Body of pancreas (tissue), 4 donors: ENCODE measurements around the gene SPATA18. TPM values are rescaled to one million over a fixed set of nuclear protein-coding genes. Genes with fewer than 3 reads are reported as not detected.

Source experiments
- ATAC-seq: fragments of 150-250 bp; one replicate; pipeline ENCODE4 v1.9.1; 2016
- DNase-seq, 4 donors: peaks; one replicate each; pipeline ENCODE4 v3.0.0-alpha.2; 2019
- H3K27ac ChIP-seq, 4 donors: fragments of 200-600 bp; sonication (generic); 1 replicate in 3 of 4; 2 replicates in 1 of 4; pipeline versions ENCODE4 v1.5.1 to v1.6.1; 2016 to 2019; ENCODE audit warnings: mild to moderate bottlenecking in 1 of 4, mixed read lengths in 1 of 4, moderate library complexity in 1 of 4
- H3K27me3 ChIP-seq, 2 donors: fragments of 200-600 bp; sonication (generic); one replicate each; pipeline ENCODE4 v1.6.0; 2016; ENCODE audit warnings: mild to moderate bottlenecking in 1 of 2
- H3K36me3 ChIP-seq, 2 donors: fragments of 200-600 bp; sonication (generic); replicated peaks in 1 of 2; 2 replicates each; pipeline ENCODE4 v1.5.1; 2016; ENCODE audit warnings: low read depth in 2 of 2; ENCODE audit not compliant: insufficient read depth in 1 of 2
- H3K4me1 ChIP-seq: fragments of 200-600 bp; sonication (generic); one replicate; pipeline ENCODE4 v1.6.0; 2016
- H3K4me3 ChIP-seq, 2 donors: fragments of 200-600 bp; sonication (generic); 1 replicate in 1 of 2; 2 replicates in 1 of 2; pipeline ENCODE4 v1.5.1; 2016 to 2019
- H3K9me3 ChIP-seq, 3 donors: fragments of 200-600 bp; sonication (generic); 1 replicate in 2 of 3; 2 replicates in 1 of 3; pipeline ENCODE4 v1.5.1; 2016
- POLR2A ChIP-seq, 3 donors: fragments of 450-650 bp; IDR thresholded peaks; one replicate each; pipeline ENCODE4 v1.6.1; 2016; ENCODE audit warnings: antibody characterized with exemption in 3 of 3, mild to moderate bottlenecking in 2 of 3
- WGBS, 2 donors: methylation state at CpG; one replicate each; pipeline ENCODE4 v1.1.5; 2017; 5-methylcytosine and 5-hydroxymethylcytosine counted together
- intact Hi-C: fragments of 100-400 bp; cut with DNase I; formaldehyde crosslinking; loops from one replicate; pipeline ENCODE4 v1.15.1; 2023
- total RNA-seq, 2 donors: library from RNA; depleted of rRNA; stranded (reverse); fragments of >200 nt; gene quantifications; one replicate each; pipeline ENCODE4 v1.1.0, GENCODE V29; 2016
- TF ChIP-seq, protein P1 (sequence below), 7 experiments: fragments of 450-650 bp in 4 of 7; fragments of 200-600 bp in 3 of 7; sonication (generic) in 3 of 7; IDR thresholded peaks; one replicate each; pipeline ENCODE4 v1.5.1; 2016 to 2019; ENCODE audit warnings: antibody characterized with exemption in 7 of 7

SPATA18 gene
- total RNA-seq, 2 donors from 2014 or later: 4.0 to 8.0 TPM

DNA sequence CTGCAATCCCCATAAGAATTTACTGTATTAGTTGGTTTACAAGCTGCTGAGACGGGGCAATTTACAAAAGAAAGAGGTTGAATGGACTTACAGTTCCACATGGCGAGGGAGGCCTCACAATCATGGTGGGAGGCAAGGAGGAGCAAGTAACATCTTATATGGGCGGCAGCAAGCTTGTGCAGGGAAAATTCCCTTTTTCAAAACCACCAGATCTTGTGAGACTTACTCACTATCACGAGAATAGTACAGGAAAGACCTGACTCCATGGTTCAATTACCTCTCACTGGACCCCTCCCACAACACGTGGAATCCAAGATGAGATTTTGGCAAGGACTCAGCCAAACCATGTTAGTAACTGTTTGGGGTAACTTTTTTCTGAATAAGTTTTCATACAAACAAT lies 1.8 kb upstream of the SPATA18 start:
- no peak for ATAC-seq
- intact Hi-C loops: no loop called here
- 79 to 81% methylated on average over 5 of the region's 5 CpGs for WGBS, 2 donors

DNA sequence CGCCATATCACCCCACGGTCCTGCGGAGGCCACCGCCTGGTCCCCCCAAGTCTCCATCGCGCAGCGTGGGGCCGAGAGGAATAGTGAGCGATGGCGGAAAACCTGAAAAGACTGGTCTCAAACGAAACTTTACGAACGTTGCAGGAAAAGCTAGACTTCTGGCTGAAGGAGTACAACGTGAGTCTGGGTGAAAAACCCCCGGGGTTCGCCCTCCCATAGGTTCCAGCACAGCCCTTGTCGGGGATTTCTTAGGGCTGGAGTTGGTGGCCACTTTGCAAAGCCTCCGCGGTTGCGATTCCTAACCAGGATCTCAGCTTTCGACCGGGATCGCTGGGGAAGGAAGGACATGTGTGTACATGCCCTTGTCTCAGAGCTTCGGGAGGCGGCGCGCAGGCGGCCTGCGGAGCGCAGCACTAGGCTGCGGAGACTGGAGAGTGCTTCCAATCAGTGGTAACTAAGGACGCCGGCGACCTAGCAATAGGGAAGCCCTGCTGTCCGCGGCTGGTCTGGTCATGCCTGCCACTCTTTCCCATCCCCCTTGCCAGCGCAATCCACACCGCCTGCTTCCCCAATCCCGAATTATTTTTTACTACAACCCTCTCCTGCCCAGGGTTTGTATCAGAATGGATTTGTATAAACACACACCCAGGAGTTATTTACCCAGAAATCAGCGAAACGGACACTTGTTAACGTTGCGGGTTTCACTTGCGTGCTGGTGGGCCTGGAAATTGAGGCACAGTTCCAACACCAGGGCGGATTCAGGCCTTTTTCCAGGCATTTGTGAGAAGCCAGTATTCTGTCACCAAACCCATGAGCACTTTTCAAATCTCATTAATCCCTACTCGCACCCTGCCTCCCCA lies 741 bp downstream of the SPATA18 start:
- WGBS, 2 donors: 6 to 22% methylated on average over 14 to 46 of the region's 46 CpGs

More for the DNA sequence above, 1.8 kb upstream of the SPATA18 start:
- no peak overlapping the region for H3K4me3 ChIP-seq
- H3K9me3 ChIP-seq: no peaks in the 10 kb centered on the region
- H3K36me3 ChIP-seq: no peaks in the 10 kb centered on the region
- no peaks in the 10 kb centered on the region for H3K27me3 ChIP-seq
- H3K27ac ChIP-seq: no peak overlapping the region
- peaks cover 9% of the 10 kb centered on the region for H3K4me1 ChIP-seq
- no peak for DNase-seq
- no peak for TF ChIP-seq POLR2A (IDR thresholded peaks at IDR 0.05)
- TF ChIP-seq, protein P1, sequence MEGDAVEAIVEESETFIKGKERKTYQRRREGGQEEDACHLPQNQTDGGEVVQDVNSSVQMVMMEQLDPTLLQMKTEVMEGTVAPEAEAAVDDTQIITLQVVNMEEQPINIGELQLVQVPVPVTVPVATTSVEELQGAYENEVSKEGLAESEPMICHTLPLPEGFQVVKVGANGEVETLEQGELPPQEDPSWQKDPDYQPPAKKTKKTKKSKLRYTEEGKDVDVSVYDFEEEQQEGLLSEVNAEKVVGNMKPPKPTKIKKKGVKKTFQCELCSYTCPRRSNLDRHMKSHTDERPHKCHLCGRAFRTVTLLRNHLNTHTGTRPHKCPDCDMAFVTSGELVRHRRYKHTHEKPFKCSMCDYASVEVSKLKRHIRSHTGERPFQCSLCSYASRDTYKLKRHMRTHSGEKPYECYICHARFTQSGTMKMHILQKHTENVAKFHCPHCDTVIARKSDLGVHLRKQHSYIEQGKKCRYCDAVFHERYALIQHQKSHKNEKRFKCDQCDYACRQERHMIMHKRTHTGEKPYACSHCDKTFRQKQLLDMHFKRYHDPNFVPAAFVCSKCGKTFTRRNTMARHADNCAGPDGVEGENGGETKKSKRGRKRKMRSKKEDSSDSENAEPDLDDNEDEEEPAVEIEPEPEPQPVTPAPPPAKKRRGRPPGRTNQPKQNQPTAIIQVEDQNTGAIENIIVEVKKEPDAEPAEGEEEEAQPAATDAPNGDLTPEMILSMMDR (IDR thresholded peaks at IDR 0.05): no peak

DNA sequence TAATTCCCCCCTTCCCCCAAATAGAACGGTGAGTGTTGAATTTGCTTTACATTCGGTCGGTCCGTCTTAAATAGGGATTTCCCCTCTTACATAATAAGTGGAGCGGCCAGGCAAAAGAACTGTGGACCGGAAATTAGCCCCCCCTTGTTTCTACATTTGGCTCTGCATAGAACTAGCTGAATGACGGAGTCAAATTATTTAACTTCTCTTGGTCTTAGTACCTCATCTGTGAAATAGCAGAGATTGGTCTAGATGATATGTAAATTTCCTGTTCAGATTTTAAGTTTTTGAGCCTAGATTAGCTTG lies 1.3 kb downstream of the SPATA18 start:
- DNase-seq (peak in 1 of 4 donors; percentile 6), ATAC-seq (no peak)
- TF ChIP-seq POLR2A (IDR thresholded peaks at IDR 0.05): no peak
- TF ChIP-seq, protein P1 (IDR thresholded peaks at IDR 0.05): no peak
- intact Hi-C loops: no loop called here
- Histone ChIP-seq H3K4me3 (no peak overlapping the region), H3K4me1 (peaks cover 9% of the 10 kb centered on the region), H3K27ac (no peak overlapping the region), H3K36me3 (no peaks in the 10 kb centered on the region), H3K27me3 (no peaks in the 10 kb centered on the region), H3K9me3 (no peaks in the 10 kb centered on the region)
- WGBS, 2 donors: 30 to 35% methylated on average over 7 of the region's 7 CpGs

More for the DNA sequence above, 741 bp downstream of the SPATA18 start:
- ATAC-seq (peak; percentile 81), DNase-seq (peak; percentile 50 to 73 (median 69))
- Histone ChIP-seq H3K4me1 (peaks cover 9% of the 10 kb centered on the region), H3K4me3 (peak overlapping the region; percentile 24 to 39), H3K36me3 (no peaks in the 10 kb centered on the region), H3K27ac (peak overlapping the region; percentile 22 to 64 (median 42)), H3K9me3 (no peaks in the 10 kb centered on the region), H3K27me3 (no peaks in the 10 kb centered on the region)
- TF ChIP-seq, protein P1 (IDR thresholded peaks at IDR 0.05): no peak
- TF ChIP-seq POLR2A (IDR thresholded peaks at IDR 0.05): peak in 1 of 3 donors; percentile 18
- intact Hi-C loops: no loop called here

DNA sequence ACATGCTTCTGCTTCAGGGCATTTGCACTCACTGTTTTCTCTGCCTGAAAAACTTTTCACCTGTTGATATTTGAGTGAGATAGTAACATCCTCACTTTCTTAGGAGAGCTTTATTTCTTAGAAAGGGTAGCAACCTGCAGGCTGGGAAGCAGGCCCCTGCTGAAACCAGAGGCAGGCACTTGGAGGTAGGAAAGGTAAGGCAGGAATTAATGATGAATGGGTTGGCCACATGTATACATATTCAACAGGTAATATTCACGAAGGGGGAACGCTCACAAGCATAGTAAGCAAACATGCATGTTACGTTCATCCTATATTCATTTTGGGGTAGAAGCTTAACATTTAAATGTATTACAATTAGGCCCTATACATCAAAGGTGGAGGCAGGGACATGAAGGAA lies 3.1 kb downstream of the SPATA18 start:
- no peak overlapping the region for H3K27ac ChIP-seq
- DNase-seq (no peak), ATAC-seq (no peak)
- no peak overlapping the region for H3K4me3 ChIP-seq
- peaks cover 19% of the 10 kb centered on the region for H3K4me1 ChIP-seq
- intact Hi-C loops: no loop called here
- no peaks in the 10 kb centered on the region for H3K9me3 ChIP-seq
- 73 to 88% methylated on average over 3 of the region's 3 CpGs for WGBS, 2 donors
- no peaks in the 10 kb centered on the region for H3K27me3 ChIP-seq
- TF ChIP-seq, protein P1 (IDR thresholded peaks at IDR 0.05): no peak
- no peak for TF ChIP-seq POLR2A (IDR thresholded peaks at IDR 0.05)
- H3K36me3 ChIP-seq: no peaks in the 10 kb centered on the region

DNA sequence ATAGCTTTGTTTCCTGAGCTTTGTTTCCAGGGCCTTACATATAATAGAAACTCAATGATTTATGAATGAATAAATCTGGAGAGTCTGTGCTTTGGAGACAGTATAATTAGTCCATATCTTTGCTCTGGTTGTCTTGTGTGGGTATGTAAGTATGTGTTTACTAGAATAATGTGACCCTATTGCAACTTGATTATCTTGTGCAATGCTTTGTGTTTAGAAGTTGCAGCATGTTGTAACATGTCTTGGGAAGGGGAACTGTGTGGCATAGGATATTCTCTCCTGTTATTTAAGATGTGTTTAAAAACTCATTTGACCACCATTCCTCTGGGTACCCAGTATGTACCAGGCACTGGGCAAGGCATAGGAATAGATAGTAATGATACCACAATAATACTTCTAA lies 6.1 kb downstream of the SPATA18 start:
- ATAC-seq (no peak), DNase-seq (no peak)
- Histone ChIP-seq H3K4me3 (no peak overlapping the region), H3K36me3 (no peaks in the 10 kb centered on the region), H3K9me3 (no peaks in the 10 kb centered on the region), H3K27me3 (no peaks in the 10 kb centered on the region), H3K27ac (no peak overlapping the region), H3K4me1 (peaks cover 14% of the 10 kb centered on the region)
- intact Hi-C loops: no loop called here
- no peak for TF ChIP-seq POLR2A (IDR thresholded peaks at IDR 0.05)
- TF ChIP-seq, protein P1 (IDR thresholded peaks at IDR 0.05): no peak
